ENCODE measurements around the gene LENG9.
"Not testable (repeated sequence)": the region's sequence is repeated elsewhere in the genome, so short reads cannot be mapped to it uniquely, and the experiment has no call there.

LENG9 gene

GRCh38 chr19:54473892-54474372, 10.4 kb upstream of the LENG9 start:
- H3K4me3 ChIP-seq (replicated peaks; ENCODE audit: low read depth, low read length) = peak overlapping the region; percentile 75
- TF ChIP-seq CTCF (IDR thresholded peaks at IDR 0.05; ENCODE audit: low read length, missing control alignments) = no peak
- DNase-seq (ENCODE audit: low read depth) = no peak

- DNase-seq (ENCODE audit: low read depth) = peak; percentile 90
- H3K4me3 ChIP-seq (replicated peaks; ENCODE audit: low read depth, low read length) = peak within 1 kb of the TSS; percentile 75
- TF ChIP-seq CTCF (IDR thresholded peaks at IDR 0.05; ENCODE audit: low read length, missing control alignments) = no peak
Measured at GRCh38 chr19:54473071-54473891, 9.7 kb upstream of the LENG9 start, which contains the start of gene CDC42EP5. Gene CDC42EP5 (minus strand): TSS chr19:54473296. CDS start chr19:54465547, 7,749 bp downstream.

- no peak for TF ChIP-seq CTCF (IDR thresholded peaks at IDR 0.05; ENCODE audit: low read length, missing control alignments)
- no peak for DNase-seq (ENCODE audit: low read depth)
- H3K4me3 ChIP-seq (replicated peaks; ENCODE audit: low read depth, low read length) = peak overlapping the region; percentile 57
Measured at GRCh38 chr19:54470991-54471782, 7.6 kb upstream of the LENG9 start.

- no peak for DNase-seq (ENCODE audit: low read depth)
- no peak for TF ChIP-seq CTCF (IDR thresholded peaks at IDR 0.05; ENCODE audit: low read length, missing control alignments)
- H3K4me3 ChIP-seq (replicated peaks; ENCODE audit: low read depth, low read length) = peak overlapping the region; percentile 57
Measured at GRCh38 chr19:54470276-54470887, 6.8 kb upstream of the LENG9 start.

GRCh38 chr19:54469496-54469934, 5.9 kb upstream of the LENG9 start:
- DNase-seq (ENCODE audit: low read depth) = no peak
- H3K4me3 ChIP-seq (replicated peaks; ENCODE audit: low read depth, low read length) = no peak overlapping the region
- no peak for TF ChIP-seq CTCF (IDR thresholded peaks at IDR 0.05; ENCODE audit: low read length, missing control alignments)

- not testable (repeated sequence) for DNase-seq (ENCODE audit: low read depth); H3K4me3 ChIP-seq (replicated peaks; ENCODE audit: low read depth, low read length)
Measured at GRCh38 chr19:54466110-54466480, 2.5 kb upstream of the LENG9 start.

Measured in fibroblast of pulmonary artery (primary cell).